SK-N-SH (cell line): ENCODE data around the gene KANTR. TPM values are rescaled to one million over a fixed set of nuclear protein-coding genes. Genes with fewer than 3 reads are reported as not detected.

Experiments
- CTCF ChIA-PET: fragments of 300-600, 350-600 bp; formaldehyde crosslinking; extraction: SDS; loops from one replicate; lab custom pipeline; 2021; lab: Yijun Ruan, JAX
- POLR2A ChIA-PET: fragments of 350-600 bp; sonication (Branson Sonifier 250); formaldehyde crosslinking; extraction: SDS; loops from one replicate; lab custom pipeline; 2020; ENCODE audit warnings: antibody characterized with exemption, inconsistent platforms; lab: Yijun Ruan, JAX
- DNase-seq: peaks from one replicate; pipeline ENCODE4 v3.0.0; 2012
- H2AFZ ChIP-seq: fragments of 200-600 bp; sonication (generic); 2 replicates; pipeline ENCODE4 v1.8.1; 2016; ENCODE audit warnings: antibody characterized with exemption, mild to moderate bottlenecking, low read depth
- H3F3A ChIP-seq: fragments of 200-600 bp; sonication (generic); replicated peaks from 2 replicates; pipeline ENCODE3; 2016; ENCODE audit warnings: antibody characterized with exemption, mild to moderate bottlenecking; ENCODE audit not compliant: insufficient read depth
- H3K27ac ChIP-seq, 2 experiments: fragments of 200-500 bp in 1 of 2; fragments of 200-600 bp in 1 of 2; sonication (Bioruptor generic) in 1 of 2; sonication (generic), shearing (Covaris generic) in 1 of 2; 2 replicates each; pipeline versions ENCODE4 v1.5.1 to v1.6.1; 2014 to 2016; ENCODE audit warnings: low read depth in 2 of 2, inconsistent platforms in 1 of 2, low read length in 1 of 2, mild to moderate bottlenecking in 1 of 2, mixed read lengths in 1 of 2
- H3K27me3 ChIP-seq: fragments of 200-600 bp; sonication (generic), shearing (Covaris generic); 2 replicates; pipeline ENCODE4 v1.6.1; 2016; ENCODE audit warnings: mixed run types; ENCODE audit not compliant: insufficient read depth
- H3K36me3 ChIP-seq, 2 experiments: fragments of 200-500 bp in 1 of 2; fragments of 200-600 bp in 1 of 2; sonication (Bioruptor generic) in 1 of 2; sonication (generic) in 1 of 2; replicated peaks in 1 of 2; 2 replicates each; pipeline versions ENCODE3 to v1.5.1; 2014 to 2016; ENCODE audit warnings: low read length in 1 of 2, mild to moderate bottlenecking in 1 of 2; ENCODE audit not compliant: insufficient read depth in 2 of 2, control insufficient read depth in 1 of 2
- H3K4me1 ChIP-seq, 2 experiments: fragments of 200-500 bp in 1 of 2; fragments of 200-600 bp in 1 of 2; sonication (Bioruptor generic) in 1 of 2; sonication (generic), shearing (Covaris generic) in 1 of 2; 2 replicates each; pipeline versions ENCODE4 v1.5.1 to v1.6.1; 2014 to 2016; ENCODE audit warnings: low read depth in 1 of 2, low read length in 1 of 2, mixed run types in 1 of 2; ENCODE audit not compliant: insufficient read depth in 2 of 2, control insufficient read depth in 1 of 2
- H3K4me2 ChIP-seq: fragments of 200-600 bp; sonication (generic), shearing (Covaris generic); 2 replicates; pipeline ENCODE4 v1.6.1; 2017; ENCODE audit warnings: mixed run types
- H3K4me3 ChIP-seq, 2 experiments: fragments of 200-500 bp in 1 of 2; fragments of 200-600 bp in 1 of 2; sonication (Bioruptor generic) in 1 of 2; sonication (generic), shearing (Covaris generic) in 1 of 2; 2 replicates each; pipeline versions ENCODE4 v1.5.1 to v1.8.1; 2014 to 2016; ENCODE audit warnings: low read depth in 2 of 2, inconsistent platforms in 1 of 2, low read length in 1 of 2, mild to moderate bottlenecking in 1 of 2, mixed read lengths in 1 of 2, moderate library complexity in 1 of 2
- H3K79me2 ChIP-seq: fragments of 200-600 bp; sonication (generic); 2 replicates; pipeline ENCODE4 v1.8.1; 2017; ENCODE audit warnings: mild to moderate bottlenecking; ENCODE audit not compliant: insufficient read depth
- H3K9ac ChIP-seq: fragments of 200-600 bp; sonication (generic); 2 replicates; pipeline ENCODE4 v1.6.1; 2017; ENCODE audit warnings: mixed run types
- H3K9me2 ChIP-seq: fragments of 200-600 bp; sonication (generic); 2 replicates; pipeline ENCODE4 v1.6.1; 2017; ENCODE audit warnings: mixed run types
- H3K9me3 ChIP-seq: fragments of 200-600 bp; sonication (generic); 2 replicates; pipeline ENCODE4 v1.6.1; 2017; ENCODE audit warnings: mixed run types, mild to moderate bottlenecking, moderate library complexity
- H4K20me1 ChIP-seq: fragments of 200-600 bp; sonication (generic); 2 replicates; pipeline ENCODE4 v1.6.1; 2017; ENCODE audit warnings: mild to moderate bottlenecking, mixed run types; ENCODE audit not compliant: insufficient read depth
- CTCF ChIP-seq: fragments of 200-600 bp; sonication (generic); IDR thresholded peaks from 2 replicates; pipeline ENCODE4 v1.6.1; 2017; ENCODE audit warnings: antibody characterized with exemption, mild to moderate bottlenecking, moderate library complexity
- EZH2phosphoT487 ChIP-seq: fragments of 200-600 bp; sonication (generic); IDR thresholded peaks from 2 replicates; pipeline ENCODE4 v1.6.1; 2017; ENCODE audit warnings: low read depth, mixed run types, mild to moderate bottlenecking, antibody characterized with exemption, moderate library complexity, borderline replicate concordance
- FOSL2 ChIP-seq: IDR thresholded peaks from 2 replicates; pipeline ENCODE4 v1.4.0; 2012; ENCODE audit warnings: low read depth, mild to moderate bottlenecking, moderate library complexity, borderline replicate concordance
- FOXJ3 ChIP-seq: sonication (generic); formaldehyde crosslinking; IDR thresholded peaks from 2 replicates; pipeline ENCODE4 v1.5.1; 2020; ENCODE audit warnings: mild to moderate bottlenecking, missing genetic modification reagents
- FOXM1 ChIP-seq: IDR thresholded peaks from 2 replicates; pipeline ENCODE4 v1.4.0; 2012; ENCODE audit warnings: low read depth, mild to moderate bottlenecking
- GABPA ChIP-seq: IDR thresholded peaks from 2 replicates; pipeline ENCODE4 v1.4.0; 2012; ENCODE audit warnings: low read depth, mild to moderate bottlenecking
- GATA2 ChIP-seq: sonication (generic); formaldehyde crosslinking; IDR thresholded peaks from 2 replicates; pipeline ENCODE4 v1.5.0; 2020; ENCODE audit warnings: mild to moderate bottlenecking, missing genetic modification reagents
- JUND ChIP-seq: IDR thresholded peaks from 2 replicates; pipeline ENCODE4 v1.4.0; 2012
- NFIC ChIP-seq: IDR thresholded peaks from 2 replicates; pipeline ENCODE4 v1.4.0; 2012; ENCODE audit warnings: borderline replicate concordance
- POLR2AphosphoS5 ChIP-seq: IDR thresholded peaks from 2 replicates; pipeline ENCODE4 v1.6.1; 2012; ENCODE audit warnings: low read depth, low read length
- RAD21 ChIP-seq: IDR thresholded peaks from 2 replicates; pipeline ENCODE4 v1.6.1; 2012; ENCODE audit warnings: mild to moderate bottlenecking, low read length
- RFX5 ChIP-seq: IDR thresholded peaks from 2 replicates; pipeline ENCODE4 v1.6.1; 2012; ENCODE audit warnings: mild to moderate bottlenecking, improper control_type of control experiment, low read length
- RXRA ChIP-seq: IDR thresholded peaks from 2 replicates; pipeline ENCODE4 v1.4.0; 2012; ENCODE audit warnings: low read depth, mild to moderate bottlenecking, borderline replicate concordance
- SIN3A ChIP-seq: IDR thresholded peaks from 2 replicates; pipeline ENCODE4 v1.6.1; 2012; ENCODE audit warnings: low read depth, mild to moderate bottlenecking, low read length, moderate library complexity, borderline replicate concordance
- SMC3 ChIP-seq: IDR thresholded peaks from 2 replicates; pipeline ENCODE4 v1.6.1; 2012; ENCODE audit warnings: low read depth, low read length, improper control_type of control experiment
- TAF1 ChIP-seq: IDR thresholded peaks from 2 replicates; pipeline ENCODE4 v1.6.1; 2012; ENCODE audit warnings: low read depth, mild to moderate bottlenecking, low read length, moderate library complexity, borderline replicate concordance
- TCF12 ChIP-seq: IDR thresholded peaks from 2 replicates; pipeline ENCODE4 v1.4.0; 2012
- TEAD4 ChIP-seq: IDR thresholded peaks from 2 replicates; pipeline ENCODE4 v1.4.0; 2012; ENCODE audit warnings: mild to moderate bottlenecking, borderline replicate concordance; ENCODE audit not compliant: insufficient read depth
- USF2 ChIP-seq: fragments of 150-350 bp; IDR thresholded peaks from 2 replicates; pipeline ENCODE4 v1.6.1; 2017; ENCODE audit warnings: antibody characterized with exemption, low read length, low read depth, borderline replicate concordance
- ZBTB33 ChIP-seq: IDR thresholded peaks from 2 replicates; pipeline ENCODE4 v1.4.0; 2012; ENCODE audit warnings: low read depth, borderline replicate concordance
- WGBS: methylation state at CpG from one replicate; pipeline ENCODE4 v1.1.6; 2017; ENCODE audit warnings: low lambda C conversion rate; 5-methylcytosine and 5-hydroxymethylcytosine counted together
- polyA plus RNA-seq, 3 experiments: library from polyadenylated mRNA; depleted of rRNA; stranded (reverse); fragments of >200 nt; gene quantifications; 2 replicates each; pipeline ENCODE4 v1.2.3, GENCODE V29; 2012
- TF ChIP-seq, protein P1 (sequence below): fragments of 150-350 bp; IDR thresholded peaks from 2 replicates; pipeline ENCODE4 v1.6.1; 2016; ENCODE audit warnings: mild to moderate bottlenecking, low read depth, low read length

The KANTR gene
- polyA plus RNA-seq, 1 of the 3 experiments (the other 2 are of a cell fraction) = 2.1 TPM

DNA sequence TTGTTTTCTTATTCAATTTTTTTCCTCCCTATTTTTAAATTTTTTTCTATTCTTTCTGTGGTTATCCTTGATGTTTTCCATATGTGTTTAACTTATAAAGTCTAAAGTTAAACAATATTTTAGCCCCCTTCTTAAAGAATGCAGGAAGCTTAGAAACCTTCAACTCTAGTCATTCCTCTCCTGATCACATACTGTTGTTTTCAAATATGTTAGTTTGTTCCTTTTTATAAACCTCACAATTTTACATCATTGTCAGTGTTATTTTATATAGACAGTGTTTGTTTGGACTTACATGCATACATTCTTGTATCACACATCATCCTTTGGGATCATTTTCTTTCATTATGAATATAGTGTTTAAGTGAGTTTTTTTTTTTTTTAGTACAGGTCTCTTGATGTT, 31.6 kb downstream of the KANTR start:
- Histone ChIP-seq H3K9me2 (no peaks in the 10 kb centered on the region), H3F3A (no peaks in the 10 kb centered on the region), H3K9ac (no peak overlapping the region), H3K27me3 (no peaks in the 10 kb centered on the region; the same call in 1 of the 2 replicates), H4K20me1 (no peaks in the 10 kb centered on the region), H2AFZ (no peak overlapping the region), H3K36me3 (no peaks in the 10 kb centered on the region), H3K79me2 (no peaks in the 10 kb centered on the region), H3K4me3 (no peak overlapping the region), H3K9me3 (no peaks in the 10 kb centered on the region; the same call in 1 of the 2 replicates), H3K4me2 (no peak overlapping the region), H3K4me1 (no peaks in the 10 kb centered on the region; a peak in 1 of 4 replicates), H3K27ac (no peak overlapping the region)
- DNase-seq = no peak
- ChIA-PET CTCF (no interaction called here), POLR2A (no interaction called here)
- TF ChIP-seq TCF12 (no peak), POLR2AphosphoS5 (no peak), USF2 (no peak), FOXJ3 (CRISPR knock-in tag) (no peak), ZBTB33 (no peak), RFX5 (no peak), TEAD4 (no peak), CTCF (no peak), FOSL2 (no peak), FOXM1 (no peak), SMC3 (no peak), GABPA (no peak), SIN3A (no peak), NFIC (no peak)

DNA sequence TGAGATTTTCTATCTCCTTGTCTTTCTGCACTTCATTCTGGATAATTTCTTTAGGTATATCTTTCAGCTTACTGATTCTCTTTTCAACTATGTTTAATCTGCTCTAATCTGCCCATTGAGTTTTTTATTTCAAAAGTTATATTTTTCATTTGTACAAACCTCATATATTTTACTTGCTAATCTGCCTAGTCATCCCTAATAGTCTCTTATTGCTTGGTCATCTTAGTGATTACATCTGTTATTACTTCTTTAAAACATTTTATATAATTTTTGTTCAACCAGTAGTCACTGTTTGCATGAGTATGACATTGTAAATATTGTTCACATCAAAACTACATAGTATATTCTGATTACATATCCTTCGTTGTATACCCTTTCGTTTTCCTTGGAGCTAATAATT, 32.4 kb downstream of the KANTR start:
- CTCF ChIA-PET = no interaction called here
- H3K79me2 ChIP-seq = no peaks in the 10 kb centered on the region
- no peaks in the 10 kb centered on the region for H3F3A ChIP-seq
- H2AFZ ChIP-seq = no peak overlapping the region
- no peaks in the 10 kb centered on the region for H3K9me2 ChIP-seq
- no peak overlapping the region for H3K4me2 ChIP-seq
- POLR2A ChIA-PET = no interaction called here
- 53% methylated on average over 2 of the region's 2 CpGs for WGBS
- no peaks in the 10 kb centered on the region for H4K20me1 ChIP-seq
- no peaks in the 10 kb centered on the region; a peak in 1 of 4 replicates for H3K4me1 ChIP-seq
- TF ChIP-seq JUND (no peak), CTCF (no peak), TCF12 (no peak), EZH2phosphoT487 (no peak), RAD21 (no peak), POLR2AphosphoS5 (no peak), GATA2 (CRISPR knock-in tag) (no peak), RFX5 (no peak), FOXM1 (no peak), RXRA (no peak), FOXJ3 (CRISPR knock-in tag) (no peak), TAF1 (no peak), NFIC (no peak)
- TF ChIP-seq, protein P1, sequence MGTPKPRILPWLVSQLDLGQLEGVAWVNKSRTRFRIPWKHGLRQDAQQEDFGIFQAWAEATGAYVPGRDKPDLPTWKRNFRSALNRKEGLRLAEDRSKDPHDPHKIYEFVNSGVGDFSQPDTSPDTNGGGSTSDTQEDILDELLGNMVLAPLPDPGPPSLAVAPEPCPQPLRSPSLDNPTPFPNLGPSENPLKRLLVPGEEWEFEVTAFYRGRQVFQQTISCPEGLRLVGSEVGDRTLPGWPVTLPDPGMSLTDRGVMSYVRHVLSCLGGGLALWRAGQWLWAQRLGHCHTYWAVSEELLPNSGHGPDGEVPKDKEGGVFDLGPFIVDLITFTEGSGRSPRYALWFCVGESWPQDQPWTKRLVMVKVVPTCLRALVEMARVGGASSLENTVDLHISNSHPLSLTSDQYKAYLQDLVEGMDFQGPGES = no peak
- TF ChIP-seq, all 33 proteins: peak for 0
- no peak for DNase-seq
- Histone ChIP-seq H3K36me3 (no peaks in the 10 kb centered on the region), H3K9me3 (no peaks in the 10 kb centered on the region; the same call in 1 of the 2 replicates), H3K27ac (no peak overlapping the region), H3K27me3 (no peaks in the 10 kb centered on the region; the same call in 1 of the 2 replicates), H3K4me3 (no peak overlapping the region), H3K9ac (no peak overlapping the region)
